ENCODE results near the gene F8.

F8 gene

GRCh38 chrX:154806837-154807501 is 215.6 kb downstream of the F8 start:
- Histone ChIP-seq H3K27ac (ENCODE audit: low read depth, low read length) (no peak overlapping the region), H3K27me3 (ENCODE audit: insufficient read depth, low read length) (no peaks in the 10 kb centered on the region), H3K18ac (ENCODE audit: low read length) (no peak overlapping the region), H3K23ac (ENCODE audit: low read length) (no peak overlapping the region), H2AFZ (ENCODE audit: insufficient read depth, low read length, poor library complexity) (no peak overlapping the region), H3K14ac (ENCODE audit: low read length) (no peak overlapping the region), H4K91ac (ENCODE audit: low read depth, low read length) (no peak overlapping the region), H2BK12ac (ENCODE audit: low read length) (no peak overlapping the region), H3K79me1 (ENCODE audit: low read length) (peaks cover 8% of the 10 kb centered on the region), H3K4me1 (ENCODE audit: control insufficient read depth in 1 of 2, insufficient read depth in 2 of 2, low read length in 2 of 2) (peaks cover under 1 to 3% of the 10 kb centered on the region in 2 experiments), H2BK120ac (ENCODE audit: insufficient read depth, low read length, poor library complexity) (no peak overlapping the region), H3K9ac (ENCODE audit: low read length) (no peak overlapping the region), H3K36me3 (ENCODE audit: control insufficient read depth in 1 of 2, insufficient read depth in 2 of 2, low read length in 2 of 2) (no peaks in the 10 kb centered on the region), H3K4ac (ENCODE audit: low read depth, low read length) (no peak overlapping the region), H4K12ac (ENCODE audit: low read depth, low read length) (no peak overlapping the region), H3K4me2 (ENCODE audit: low read length) (no peak overlapping the region), H2BK5ac (ENCODE audit: low read depth, low read length, poor library complexity) (no peak overlapping the region), H4K8ac (ENCODE audit: low read depth, low read length) (no peak overlapping the region), H2AK5ac (ENCODE audit: low read length) (no peak overlapping the region), H3K4me3 (ENCODE audit: low read depth, low read length) (no peak overlapping the region), H3K9me3 (ENCODE audit: insufficient read depth, low read depth, low read length) (no peaks in the 10 kb centered on the region), H3K79me2 (ENCODE audit: control insufficient read depth, insufficient read depth, low read length, poor library complexity) (peaks cover 3% of the 10 kb centered on the region)
- DNase-seq = no peak
- WGBS (ENCODE audit: extremely low coverage, insufficient coverage, insufficient read length) = no CpG with 5 or more reads among the region's 5 CpGs

DNA sequence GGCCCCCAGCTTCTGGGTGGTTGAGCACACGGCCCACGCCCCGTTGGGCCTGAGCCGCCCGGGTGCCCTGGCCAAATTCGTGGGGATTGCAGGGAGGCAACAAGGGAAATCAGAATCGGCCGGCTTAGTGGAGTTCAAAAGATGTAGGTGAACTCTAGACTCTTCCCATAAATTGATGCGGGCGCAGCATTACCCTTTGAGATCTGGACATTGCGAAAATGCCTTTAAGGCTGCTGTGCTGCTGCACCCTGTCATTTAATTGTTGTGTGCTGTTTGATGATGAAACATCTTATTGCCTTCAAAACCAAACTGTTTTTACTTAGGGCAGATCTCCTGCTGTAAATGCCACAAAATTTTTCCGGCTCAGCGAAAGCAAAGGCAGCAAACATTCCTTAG is 216.8 kb downstream of the F8 start:
- no peak overlapping the region for H3K18ac ChIP-seq (ENCODE audit: low read length)
- peak; percentile 76 to 84 for DNase-seq
- H2AK5ac ChIP-seq (ENCODE audit: low read length) = no peak overlapping the region
- H3K4me2 ChIP-seq (ENCODE audit: low read length) = peak overlapping the region; percentile 86
- H2BK5ac ChIP-seq (ENCODE audit: low read depth, low read length, poor library complexity) = peak overlapping the region; percentile 64
- peak overlapping the region; percentile 69 for H3K27ac ChIP-seq (ENCODE audit: low read depth, low read length)
- H4K91ac ChIP-seq (ENCODE audit: low read depth, low read length) = peak overlapping the region; percentile 65
- no peak overlapping the region for H3K23ac ChIP-seq (ENCODE audit: low read length)
- H3K36me3 ChIP-seq (ENCODE audit: control insufficient read depth in 1 of 2, insufficient read depth in 2 of 2, low read length in 2 of 2) = no peaks in the 10 kb centered on the region
- H2BK120ac ChIP-seq (ENCODE audit: insufficient read depth, low read length, poor library complexity) = no peak overlapping the region
- H3K9ac ChIP-seq (ENCODE audit: low read length) = no peak overlapping the region
- peaks cover 8% of the 10 kb centered on the region for H3K79me1 ChIP-seq (ENCODE audit: low read length)
- no peak overlapping the region for H3K4ac ChIP-seq (ENCODE audit: low read depth, low read length)
- H3K9me3 ChIP-seq (ENCODE audit: insufficient read depth, low read depth, low read length) = no peaks in the 10 kb centered on the region
- peak overlapping the region; percentile 89 for H2BK12ac ChIP-seq (ENCODE audit: low read length)
- WGBS (ENCODE audit: extremely low coverage, insufficient coverage, insufficient read length) = no CpG with 5 or more reads among the region's 13 CpGs
- H4K12ac ChIP-seq (ENCODE audit: low read depth, low read length) = peak overlapping the region; percentile 18
- H4K8ac ChIP-seq (ENCODE audit: low read depth, low read length) = peak overlapping the region; percentile 29
- peaks cover 2 to 3% of the 10 kb centered on the region in 2 experiments for H3K4me1 ChIP-seq (ENCODE audit: control insufficient read depth in 1 of 2, insufficient read depth in 2 of 2, low read length in 2 of 2)
- H3K4me3 ChIP-seq (ENCODE audit: low read depth, low read length) = peak overlapping the region; percentile 66
- H3K27me3 ChIP-seq (ENCODE audit: insufficient read depth, low read length) = no peaks in the 10 kb centered on the region
- H2AFZ ChIP-seq (ENCODE audit: insufficient read depth, low read length, poor library complexity) = peak overlapping the region; percentile 71
- peak overlapping the region; percentile 70 for H3K14ac ChIP-seq (ENCODE audit: low read length)
- H3K79me2 ChIP-seq (ENCODE audit: control insufficient read depth, insufficient read depth, low read length, poor library complexity) = peaks cover 3% of the 10 kb centered on the region

DNA sequence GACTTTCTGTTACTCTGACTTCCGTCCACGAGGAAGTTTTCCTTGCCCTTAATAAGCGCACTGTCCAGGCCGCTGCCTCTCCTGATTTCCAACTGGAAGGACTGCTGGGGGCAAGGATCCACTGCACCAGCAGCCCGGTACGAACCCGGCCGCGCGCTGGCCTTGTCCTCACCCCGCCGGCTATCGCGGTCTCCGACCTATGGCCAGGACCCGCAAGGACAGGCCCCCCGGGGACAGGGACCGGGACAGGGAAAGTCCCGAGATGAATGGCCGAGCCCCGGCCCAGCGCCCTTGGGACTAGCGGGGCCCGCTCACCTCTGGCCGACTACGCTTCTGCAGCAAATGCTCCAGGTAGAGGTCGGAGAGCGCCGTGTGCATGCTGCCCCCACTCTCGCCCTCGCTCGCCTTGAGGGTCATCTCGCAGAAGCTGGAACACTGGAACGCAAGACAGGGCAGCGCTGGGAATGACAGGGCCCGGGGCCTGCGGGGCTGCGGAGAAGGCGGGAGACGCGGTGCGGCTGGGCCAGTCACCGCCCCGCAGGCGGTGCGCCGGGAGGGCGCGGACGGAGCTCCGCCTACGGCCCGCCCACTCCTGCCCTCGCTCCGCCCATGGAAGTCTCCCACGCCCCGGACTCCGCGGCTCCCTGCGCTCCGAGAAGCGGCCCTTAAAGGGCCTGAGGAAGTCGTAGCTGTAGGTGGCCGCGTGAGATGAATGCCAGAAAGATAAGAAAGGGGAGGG is 217.4 kb downstream of the F8 start, which contains the start of gene MPP1:
MPP1 (minus strand) TSS at position 529 of the 739 bp plus-strand sequence; CDS start at position 417, 112 bp downstream.
- H3K18ac ChIP-seq (ENCODE audit: low read length) = no peak within 1 kb of the TSS
- no peak within 1 kb of the TSS for H2AK5ac ChIP-seq (ENCODE audit: low read length)
- H2BK5ac ChIP-seq (ENCODE audit: low read depth, low read length, poor library complexity) = peak within 1 kb of the TSS; percentile 64
- H2BK12ac ChIP-seq (ENCODE audit: low read length) = peak within 1 kb of the TSS; percentile 89
- H2BK120ac ChIP-seq (ENCODE audit: insufficient read depth, low read length, poor library complexity) = peak within 1 kb of the TSS; percentile 58
- H3K14ac ChIP-seq (ENCODE audit: low read length) = peak within 1 kb of the TSS; percentile 70
- H3K4me2 ChIP-seq (ENCODE audit: low read length) = peak within 1 kb of the TSS; percentile 86
- H4K91ac ChIP-seq (ENCODE audit: low read depth, low read length) = peak within 1 kb of the TSS; percentile 65
- peak within 1 kb of the TSS; percentile 84 for H3K27ac ChIP-seq (ENCODE audit: low read depth, low read length)
- peak within 1 kb of the TSS; percentile 83 for H3K4me3 ChIP-seq (ENCODE audit: low read depth, low read length)
- DNase-seq = peak; percentile 76 to 82
- H3K4me1 ChIP-seq (ENCODE audit: control insufficient read depth in 1 of 2, insufficient read depth in 2 of 2, low read length in 2 of 2) = peaks cover 2 to 4% of the 10 kb centered on the region in 2 experiments
- H4K12ac ChIP-seq (ENCODE audit: low read depth, low read length) = peak within 1 kb of the TSS; percentile 43
- no peak within 1 kb of the TSS for H3K4ac ChIP-seq (ENCODE audit: low read depth, low read length)
- H3K9me3 ChIP-seq (ENCODE audit: insufficient read depth, low read depth, low read length) = no peaks in the 10 kb centered on the region
- H3K9ac ChIP-seq (ENCODE audit: low read length) = peak within 1 kb of the TSS; percentile 76
- H2AFZ ChIP-seq (ENCODE audit: insufficient read depth, low read length, poor library complexity) = peak within 1 kb of the TSS; percentile 75
- H3K27me3 ChIP-seq (ENCODE audit: insufficient read depth, low read length) = no peaks in the 10 kb centered on the region
- no peaks in the 10 kb centered on the region for H3K36me3 ChIP-seq (ENCODE audit: control insufficient read depth in 1 of 2, insufficient read depth in 2 of 2, low read length in 2 of 2)
- no CpG with 5 or more reads among the region's 65 CpGs for WGBS (ENCODE audit: extremely low coverage, insufficient coverage, insufficient read length)
- peaks cover 3% of the 10 kb centered on the region for H3K79me2 ChIP-seq (ENCODE audit: control insufficient read depth, insufficient read depth, low read length, poor library complexity)
- no peak within 1 kb of the TSS for H3K23ac ChIP-seq (ENCODE audit: low read length)
- H3K79me1 ChIP-seq (ENCODE audit: low read length) = peaks cover 8% of the 10 kb centered on the region
- H4K8ac ChIP-seq (ENCODE audit: low read depth, low read length) = peak within 1 kb of the TSS; percentile 61

GRCh38 chrX:154804261-154804956 is 218.1 kb downstream of the F8 start:
- H3K4me3 ChIP-seq (ENCODE audit: low read depth, low read length) = no peak overlapping the region
- H3K79me1 ChIP-seq (ENCODE audit: low read length) = peaks cover 8% of the 10 kb centered on the region
- H3K9ac ChIP-seq (ENCODE audit: low read length) = peak overlapping the region; percentile 76
- peak overlapping the region; percentile 32 for H4K91ac ChIP-seq (ENCODE audit: low read depth, low read length)
- WGBS (ENCODE audit: extremely low coverage, insufficient coverage, insufficient read length) = no CpG with 5 or more reads among the region's 7 CpGs
- peak overlapping the region; percentile 84 for H3K27ac ChIP-seq (ENCODE audit: low read depth, low read length)
- peak overlapping the region; percentile 86 for H3K4me2 ChIP-seq (ENCODE audit: low read length)
- peak; percentile 8 to 52 for DNase-seq
- no peaks in the 10 kb centered on the region for H3K27me3 ChIP-seq (ENCODE audit: insufficient read depth, low read length)
- no peak overlapping the region for H4K12ac ChIP-seq (ENCODE audit: low read depth, low read length)
- no peak overlapping the region for H2AK5ac ChIP-seq (ENCODE audit: low read length)
- no peak overlapping the region for H2AFZ ChIP-seq (ENCODE audit: insufficient read depth, low read length, poor library complexity)
- no peaks in the 10 kb centered on the region for H3K36me3 ChIP-seq (ENCODE audit: control insufficient read depth in 1 of 2, insufficient read depth in 2 of 2, low read length in 2 of 2)
- H3K14ac ChIP-seq (ENCODE audit: low read length) = no peak overlapping the region
- H2BK120ac ChIP-seq (ENCODE audit: insufficient read depth, low read length, poor library complexity) = no peak overlapping the region
- H3K18ac ChIP-seq (ENCODE audit: low read length) = no peak overlapping the region
- H2BK5ac ChIP-seq (ENCODE audit: low read depth, low read length, poor library complexity) = peak overlapping the region; percentile 53
- no peak overlapping the region for H3K23ac ChIP-seq (ENCODE audit: low read length)
- H3K9me3 ChIP-seq (ENCODE audit: insufficient read depth, low read depth, low read length) = no peaks in the 10 kb centered on the region
- H3K4ac ChIP-seq (ENCODE audit: low read depth, low read length) = no peak overlapping the region
- H3K4me1 ChIP-seq (ENCODE audit: control insufficient read depth in 1 of 2, insufficient read depth in 2 of 2, low read length in 2 of 2) = peaks cover 2 to 4% of the 10 kb centered on the region in 2 experiments
- H3K79me2 ChIP-seq (ENCODE audit: control insufficient read depth, insufficient read depth, low read length, poor library complexity) = peaks cover 3% of the 10 kb centered on the region
- H4K8ac ChIP-seq (ENCODE audit: low read depth, low read length) = no peak overlapping the region
- H2BK12ac ChIP-seq (ENCODE audit: low read length) = no peak overlapping the region

All from trophoblast cell (in vitro differentiated cells and primary cell).